Measurements from ENCODE around the gene B4GALNT3. TPM values are rescaled to one million over a fixed set of nuclear protein-coding genes. Genes with fewer than 3 reads are reported as not detected.

B4GALNT3 gene
- polyA plus RNA-seq, 1 donor: 18.3 TPM

- no peak for DNase-seq
Measured at GRCh38 chr12:467591-467990, 7.9 kb downstream of the B4GALNT3 start.

- DNase-seq: no peak
Measured at GRCh38 chr12:468671-469389, 9.1 kb downstream of the B4GALNT3 start.

- no peak for DNase-seq
Measured at GRCh38 chr12:470133-470532, 10.4 kb downstream of the B4GALNT3 start.

GRCh38 chr12:473198-473597 lies 13.5 kb downstream of the B4GALNT3 start:
- no peak for DNase-seq

- no peak for DNase-seq
Measured at GRCh38 chr12:473863-474577, 14.3 kb downstream of the B4GALNT3 start.

GRCh38 chr12:475286-475685 lies 15.5 kb downstream of the B4GALNT3 start:
- DNase-seq: no peak

- no peak for DNase-seq
Measured at GRCh38 chr12:479161-479560, 19.4 kb downstream of the B4GALNT3 start.

- DNase-seq: no peak
Measured at GRCh38 chr12:480831-481816, 21.4 kb downstream of the B4GALNT3 start.

- DNase-seq: no peak
Measured at GRCh38 chr12:482061-482460, 22.3 kb downstream of the B4GALNT3 start.

GRCh38 chr12:484096-484495 lies 24.4 kb downstream of the B4GALNT3 start:
- no peak for DNase-seq

GRCh38 chr12:490260-490659 lies 30.5 kb downstream of the B4GALNT3 start:
- no peak for DNase-seq

GRCh38 chr12:495466-495865 lies 35.7 kb downstream of the B4GALNT3 start:
- DNase-seq: no peak

GRCh38 chr12:496736-497135 lies 37.0 kb downstream of the B4GALNT3 start:
- DNase-seq: no peak

GRCh38 chr12:497501-498160 lies 37.9 kb downstream of the B4GALNT3 start:
- no peak for DNase-seq

- DNase-seq: no peak
Measured at GRCh38 chr12:499837-500458, 40.2 kb downstream of the B4GALNT3 start.

- DNase-seq: no peak
Measured at GRCh38 chr12:501722-502447, 42.1 kb downstream of the B4GALNT3 start.

GRCh38 chr12:503111-503761 lies 43.5 kb downstream of the B4GALNT3 start:
- DNase-seq: no peak

GRCh38 chr12:505221-505620 lies 45.5 kb downstream of the B4GALNT3 start:
- no peak for DNase-seq

- DNase-seq: no peak
Measured at GRCh38 chr12:507391-507796, 47.7 kb downstream of the B4GALNT3 start.

GRCh38 chr12:508145-508544 lies 48.4 kb downstream of the B4GALNT3 start:
- no peak for DNase-seq
